A673 (cell line): ENCODE data around the gene MAP4K4. TPM values are rescaled to one million over a fixed set of nuclear protein-coding genes. Genes with fewer than 3 reads are reported as not detected.

Experiments
- BruUV-seq: library from RNA; stranded (reverse); fragments of 400-500 nt; replicated peaks from 2 replicates; lab custom pipeline; 2021; lab: Mats Ljungman, UMichigan
- CTCF ChIA-PET: fragments of 300-600 bp; sonication (Branson Sonifier 250); formaldehyde crosslinking; loops from one replicate; lab custom pipeline; 2022; ENCODE audit warnings: antibody characterized with exemption; lab: Charles Lee
- POLR2A ChIA-PET: fragments of 300-600 bp; sonication (Branson Sonifier 250); formaldehyde crosslinking; loops from one replicate; lab custom pipeline; 2022; ENCODE audit warnings: antibody characterized with exemption; ENCODE audit not compliant: low non-redundant PET; lab: Charles Lee
- DNase-seq: peaks from one replicate; pipeline ENCODE4 v3.0.0-alpha.2; 2015; ENCODE audit warnings: low spot score
- H3K27ac ChIP-seq: fragments of 200-600 bp; sonication (generic); 2 replicates; pipeline ENCODE4 v1.5.1; 2016; ENCODE audit warnings: mixed run types, low read depth, mild to moderate bottlenecking, mixed read lengths, antibody characterized with exemption, low read length; ENCODE audit not compliant: poor library complexity, severe bottlenecking
- H3K27me3 ChIP-seq: fragments of 200-600 bp; sonication (generic); replicated peaks from 2 replicates; pipeline ENCODE4 v1.6.1; 2017; ENCODE audit warnings: mixed run types, low read depth, mild to moderate bottlenecking, mixed read lengths, antibody characterized with exemption, low read length; ENCODE audit not compliant: insufficient read depth, poor library complexity
- H3K36me3 ChIP-seq: fragments of 200-600 bp; sonication (generic); 2 replicates; pipeline ENCODE4 v1.6.1; 2016; ENCODE audit warnings: mixed run types, mild to moderate bottlenecking, mixed read lengths, antibody characterized with exemption, low read length; ENCODE audit not compliant: insufficient read depth, poor library complexity, severe bottlenecking
- H3K4me1 ChIP-seq: fragments of 200-600 bp; sonication (generic); 2 replicates; pipeline ENCODE4 v1.6.1; 2017; ENCODE audit warnings: mixed run types, mild to moderate bottlenecking, mixed read lengths, antibody characterized with exemption, low read length; ENCODE audit not compliant: insufficient read depth, poor library complexity, severe bottlenecking
- H3K4me3 ChIP-seq: fragments of 200-600 bp; sonication (generic); 2 replicates; pipeline ENCODE4 v1.5.1; 2016; ENCODE audit warnings: low read depth, mixed run types, mild to moderate bottlenecking, mixed read lengths, low read length; ENCODE audit not compliant: poor library complexity, severe bottlenecking
- H3K9me3 ChIP-seq: fragments of 200-600 bp; sonication (generic); 2 replicates; pipeline ENCODE4 v1.6.1; 2016; ENCODE audit warnings: mixed run types, low read depth, mild to moderate bottlenecking, mixed read lengths, antibody characterized with exemption, low read length; ENCODE audit not compliant: poor library complexity, severe bottlenecking
- EZH2 ChIP-seq: fragments of 200-600 bp; sonication (generic); IDR thresholded peaks from 2 replicates; pipeline ENCODE4 v1.6.1; 2017; ENCODE audit warnings: borderline replicate concordance, low read depth, mild to moderate bottlenecking, mixed read lengths, antibody characterized with exemption, low read length; ENCODE audit not compliant: poor library complexity, severe bottlenecking
- intact Hi-C: fragments of 100-400 bp; cut with micrococcal nuclease; formaldehyde crosslinking; loops from one replicate; pipeline ENCODE4 v1.10.0; 2022; ENCODE audit not compliant: unreplicated experiment
- total RNA-seq: library from RNA; stranded (reverse); gene quantifications from 2 replicates; pipeline ENCODE4 v1.2.3, GENCODE V29; 2021
- TF ChIP-seq, protein P1 (sequence below): fragments of 300-800, 200-600 bp; sonication (generic); conservative IDR thresholded peaks from 2 replicates; pipeline ENCODE4 v1.5.1; 2017; ENCODE audit warnings: low read depth, mild to moderate bottlenecking, antibody characterized with exemption, low read length, moderate library complexity, mixed read lengths

Gene MAP4K4
- total RNA-seq, 1 experiment from 2014 or later: 157 TPM

DNA sequence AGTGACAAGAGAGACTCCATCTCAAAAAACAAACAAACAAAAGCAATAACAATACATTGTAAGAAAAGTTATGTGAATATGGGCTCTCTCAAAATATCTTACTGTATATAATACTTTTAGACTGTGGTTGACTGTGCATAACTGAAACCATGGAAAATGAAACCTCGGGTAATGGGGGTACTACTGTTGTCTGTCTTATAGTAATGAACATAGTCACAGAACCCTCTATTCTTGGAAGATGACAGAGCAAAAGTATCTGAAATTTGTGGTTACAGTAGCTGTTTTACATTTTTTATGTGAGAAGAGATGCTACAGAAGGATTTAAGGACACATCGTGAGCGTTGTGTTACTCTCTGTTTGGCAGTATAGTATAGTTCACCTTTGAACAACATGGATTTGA, 60.5 kb downstream of the MAP4K4 start:
- Histone ChIP-seq H3K9me3 (no peaks in the 10 kb centered on the region), H3K4me3 (no peak overlapping the region), H3K27me3 (no peaks in the 10 kb centered on the region), H3K27ac (no peak overlapping the region), H3K36me3 (no peaks in the 10 kb centered on the region), H3K4me1 (peaks cover 60% of the 10 kb centered on the region)
- DNase-seq: no peak
- ChIA-PET POLR2A (no interaction called here), CTCF (no interaction called here)
- intact Hi-C loops: no loop called here
- BruUV-seq: no TSS peak
- TF ChIP-seq EZH2: no peak
- TF ChIP-seq, protein P1, sequence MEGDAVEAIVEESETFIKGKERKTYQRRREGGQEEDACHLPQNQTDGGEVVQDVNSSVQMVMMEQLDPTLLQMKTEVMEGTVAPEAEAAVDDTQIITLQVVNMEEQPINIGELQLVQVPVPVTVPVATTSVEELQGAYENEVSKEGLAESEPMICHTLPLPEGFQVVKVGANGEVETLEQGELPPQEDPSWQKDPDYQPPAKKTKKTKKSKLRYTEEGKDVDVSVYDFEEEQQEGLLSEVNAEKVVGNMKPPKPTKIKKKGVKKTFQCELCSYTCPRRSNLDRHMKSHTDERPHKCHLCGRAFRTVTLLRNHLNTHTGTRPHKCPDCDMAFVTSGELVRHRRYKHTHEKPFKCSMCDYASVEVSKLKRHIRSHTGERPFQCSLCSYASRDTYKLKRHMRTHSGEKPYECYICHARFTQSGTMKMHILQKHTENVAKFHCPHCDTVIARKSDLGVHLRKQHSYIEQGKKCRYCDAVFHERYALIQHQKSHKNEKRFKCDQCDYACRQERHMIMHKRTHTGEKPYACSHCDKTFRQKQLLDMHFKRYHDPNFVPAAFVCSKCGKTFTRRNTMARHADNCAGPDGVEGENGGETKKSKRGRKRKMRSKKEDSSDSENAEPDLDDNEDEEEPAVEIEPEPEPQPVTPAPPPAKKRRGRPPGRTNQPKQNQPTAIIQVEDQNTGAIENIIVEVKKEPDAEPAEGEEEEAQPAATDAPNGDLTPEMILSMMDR: no peak

DNA sequence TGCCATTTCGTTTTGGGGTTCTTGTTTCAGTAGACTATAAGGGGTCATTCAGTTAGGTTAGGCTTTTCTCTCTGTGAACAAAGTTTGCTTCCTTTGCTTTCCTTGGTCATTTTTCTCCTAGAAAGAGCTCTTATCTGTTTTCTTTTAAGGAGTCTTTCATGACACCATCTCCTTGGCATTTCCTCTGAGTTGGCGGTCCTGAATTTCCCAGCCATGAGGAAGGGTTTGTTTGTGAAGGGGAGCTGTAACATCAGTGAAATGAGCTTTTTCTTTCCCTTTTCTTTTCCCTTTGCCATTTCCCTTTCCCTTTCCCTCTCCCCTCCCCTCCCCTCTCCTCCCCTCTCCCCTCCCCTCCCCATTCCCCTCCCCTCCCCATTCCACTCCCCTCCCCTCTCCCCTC, 61.7 kb downstream of the MAP4K4 start:
- intact Hi-C loops: no loop called here
- TF ChIP-seq EZH2: no peak
- TF ChIP-seq, protein P1: no peak
- peak overlapping the region; percentile 63 for H3K27ac ChIP-seq
- no peak overlapping the region for H3K4me3 ChIP-seq
- H3K4me1 ChIP-seq: peaks cover 60% of the 10 kb centered on the region
- POLR2A ChIA-PET: interaction anchor here (0.7 to 0.9 kb wide), 2 partner anchors 8 to 503 kb away, joined by 5 to 10 read pairs; no protein-coding TSS in a partner anchor
- peak; percentile 80 for DNase-seq
- CTCF ChIA-PET: interaction anchor here (0.7 kb wide), 1 partner anchor 13 kb away, joined by 3 read pairs; no protein-coding TSS in a partner anchor
- no peaks in the 10 kb centered on the region for H3K27me3 ChIP-seq
- H3K9me3 ChIP-seq: no peaks in the 10 kb centered on the region
- BruUV-seq: no TSS peak
- H3K36me3 ChIP-seq: no peaks in the 10 kb centered on the region

DNA sequence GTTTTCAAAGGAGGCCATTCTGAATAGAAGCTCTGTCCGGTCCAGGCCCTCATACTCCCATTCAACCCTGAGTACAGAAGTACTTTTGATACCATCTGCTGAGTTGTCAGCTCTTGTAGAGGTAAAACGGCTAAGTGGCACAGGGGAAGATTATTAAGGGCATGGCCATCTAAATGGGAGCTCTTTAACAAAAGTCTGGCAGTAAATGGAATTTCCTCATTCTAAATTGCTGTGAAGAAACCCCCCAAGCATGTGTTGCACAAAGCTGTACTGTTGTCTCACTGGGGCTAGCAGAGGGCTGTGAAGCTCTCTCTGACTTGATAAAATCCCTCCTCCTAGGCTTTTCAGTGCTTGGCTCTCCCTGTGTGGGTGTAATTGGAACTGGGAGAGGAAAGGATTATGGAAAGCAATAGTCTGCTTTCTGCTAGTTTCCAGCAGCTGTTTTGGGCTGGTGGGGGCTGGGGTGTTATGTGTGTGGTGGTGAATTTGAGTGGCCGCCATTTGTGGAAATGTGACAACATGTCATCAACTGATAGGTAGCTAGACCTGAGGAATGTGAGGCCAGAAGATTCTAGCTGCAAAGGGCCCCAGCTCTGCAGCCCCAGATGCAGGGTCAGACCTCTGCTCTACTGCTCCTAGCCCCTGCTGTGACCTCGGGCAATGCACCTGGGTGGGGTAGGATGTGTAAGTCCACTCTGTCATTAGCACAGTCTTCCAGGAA, 65.1 kb downstream of the MAP4K4 start:
- intact Hi-C loops: no loop called here
- no peaks in the 10 kb centered on the region for H3K27me3 ChIP-seq
- H3K4me1 ChIP-seq: peaks cover 62% of the 10 kb centered on the region
- POLR2A ChIA-PET: no interaction called here
- no TSS peak for BruUV-seq
- no peaks in the 10 kb centered on the region for H3K36me3 ChIP-seq
- CTCF ChIA-PET: interaction anchor here (0.9 kb wide), 1 partner anchor 66 kb away, joined by 3 read pairs; no protein-coding TSS in a partner anchor
- DNase-seq: peak; percentile 74
- no peaks in the 10 kb centered on the region for H3K9me3 ChIP-seq
- peak overlapping the region; percentile 13 for H3K27ac ChIP-seq
- TF ChIP-seq, protein P1: no peak
- TF ChIP-seq EZH2: no peak
- no peak overlapping the region for H3K4me3 ChIP-seq
